ENCODE measurements around the gene SFTA2. TPM values are rescaled to one million over a fixed set of nuclear protein-coding genes. Genes with fewer than 3 reads are reported as not detected.

The SFTA2 gene
- total RNA-seq, 2 donors from 2014 or later: not detected

- no peaks in the 10 kb centered on the region for H3K4me1 ChIP-seq (ENCODE audit: control insufficient read depth in 1 of 2, low read depth in 2 of 2)
- no peak for TF ChIP-seq CTCF (IDR thresholded peaks at IDR 0.05)
- DNase-seq (ENCODE audit: low spot score) (no peak), ATAC-seq (ENCODE audit: insufficient number of reproducible peaks, low FRiP score, low read depth) (no peak)
- H3K27me3 ChIP-seq (replicated peaks; ENCODE audit: insufficient read depth): no peaks in the 10 kb centered on the region
- H3K27ac ChIP-seq: no peak overlapping the region
- H3K4me3 ChIP-seq: no peak overlapping the region
- no peaks in the 10 kb centered on the region for H3K9me3 ChIP-seq
- peaks cover 62% of the 10 kb centered on the region for H3K36me3 ChIP-seq
These were observed 38.9 kb downstream of the SFTA2 start for GRCh38 chr6:30893001-30893591.

- peaks cover 54% of the 10 kb centered on the region for H3K36me3 ChIP-seq
- no peak for DNase-seq (ENCODE audit: low spot score)
- H3K27ac ChIP-seq: no peak overlapping the region
- no peaks in the 10 kb centered on the region for H3K9me3 ChIP-seq
- no peak for TF ChIP-seq CTCF (IDR thresholded peaks at IDR 0.05)
- H3K4me3 ChIP-seq: no peak overlapping the region
- H3K27me3 ChIP-seq (replicated peaks; ENCODE audit: insufficient read depth): no peaks in the 10 kb centered on the region
- H3K4me1 ChIP-seq (ENCODE audit: control insufficient read depth in 1 of 2, low read depth in 2 of 2): no peaks in the 10 kb centered on the region
- ATAC-seq (ENCODE audit: insufficient number of reproducible peaks, low FRiP score, low read depth): no peak
These were observed 40.0 kb downstream of the SFTA2 start for GRCh38 chr6:30891816-30892538.

GRCh38 chr6:30891450-30891723 lies 40.6 kb downstream of the SFTA2 start:
- Histone ChIP-seq H3K4me3 (no peak overlapping the region), H3K27me3 (replicated peaks; ENCODE audit: insufficient read depth) (no peaks in the 10 kb centered on the region), H3K27ac (no peak overlapping the region), H3K36me3 (peaks cover 49% of the 10 kb centered on the region), H3K9me3 (no peaks in the 10 kb centered on the region), H3K4me1 (ENCODE audit: control insufficient read depth in 1 of 2, low read depth in 2 of 2) (peaks cover 2 to 6% of the 10 kb centered on the region in 2 donors)
- DNase-seq (ENCODE audit: low spot score) (no peak), ATAC-seq (ENCODE audit: insufficient number of reproducible peaks, low FRiP score, low read depth) (no peak)
- no peak for TF ChIP-seq CTCF (IDR thresholded peaks at IDR 0.05)

- no peak for TF ChIP-seq CTCF (IDR thresholded peaks at IDR 0.05)
- peaks cover 7 to 11% of the 10 kb centered on the region in 2 donors for H3K4me1 ChIP-seq (ENCODE audit: control insufficient read depth in 1 of 2, low read depth in 2 of 2)
- DNase-seq (ENCODE audit: low spot score): no peak
- H3K4me3 ChIP-seq: no peak overlapping the region
- no peaks in the 10 kb centered on the region for H3K9me3 ChIP-seq
- H3K27me3 ChIP-seq (replicated peaks; ENCODE audit: insufficient read depth): no peaks in the 10 kb centered on the region
- H3K36me3 ChIP-seq: peaks cover 47% of the 10 kb centered on the region
- no peak overlapping the region for H3K27ac ChIP-seq
- no peak for ATAC-seq (ENCODE audit: insufficient number of reproducible peaks, low FRiP score, low read depth)
These were observed 41.1 kb downstream of the SFTA2 start for GRCh38 chr6:30890646-30891449.

GRCh38 chr6:30889921-30890645 lies 41.9 kb downstream of the SFTA2 start:
- Histone ChIP-seq H3K27ac (no peak overlapping the region), H3K36me3 (peaks cover 39% of the 10 kb centered on the region), H3K9me3 (no peaks in the 10 kb centered on the region), H3K4me1 (ENCODE audit: control insufficient read depth in 1 of 2, low read depth in 2 of 2) (peaks cover 15 to 19% of the 10 kb centered on the region in 2 donors), H3K27me3 (replicated peaks; ENCODE audit: insufficient read depth) (no peaks in the 10 kb centered on the region), H3K4me3 (no peak overlapping the region)
- ATAC-seq (ENCODE audit: insufficient number of reproducible peaks, low FRiP score, low read depth) (no peak), DNase-seq (ENCODE audit: low spot score) (no peak)
- TF ChIP-seq CTCF (IDR thresholded peaks at IDR 0.05): no peak
